ENCODE results near the gene TRPT1. TPM values are rescaled to one million over a fixed set of nuclear protein-coding genes. Genes with fewer than 3 reads are reported as not detected.
A peak's percentile ranks its signal among the peaks of the same experiment; 100 is the strongest.

Gene TRPT1
- total RNA-seq, 6 donors from 2014 or later, result 27.2 to 69.1 (median 35.2) TPM

DNA sequence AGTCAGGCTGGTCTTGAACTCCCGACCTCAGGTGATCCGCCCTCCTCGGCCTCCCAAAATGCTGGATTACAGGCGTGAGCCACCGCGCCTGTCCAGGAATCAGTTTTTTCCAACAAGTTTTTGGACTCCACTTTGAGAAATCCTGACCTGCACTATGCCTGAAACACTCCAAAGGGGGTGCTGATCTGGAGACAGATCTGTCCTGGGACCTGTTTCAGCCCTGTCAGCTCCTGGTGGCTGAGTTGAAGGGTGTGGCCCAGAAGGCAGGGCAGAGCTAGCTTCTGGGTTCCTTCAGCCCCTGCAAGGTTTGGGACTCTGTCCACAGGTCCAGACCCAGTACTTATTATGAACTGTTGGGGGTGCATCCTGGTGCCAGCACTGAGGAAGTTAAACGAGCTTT is 5.6 kb upstream of the TRPT1 start:
- ATAC-seq (ENCODE audit: low FRiP score in 2 of 2), result no peak
- TF ChIP-seq POLR2A (IDR thresholded peaks at IDR 0.05) (no peak), POLR2AphosphoS5 (IDR thresholded peaks at IDR 0.05) (no peak), EP300 (IDR thresholded peaks at IDR 0.05) (no peak)
- TF ChIP-seq, protein P1, sequence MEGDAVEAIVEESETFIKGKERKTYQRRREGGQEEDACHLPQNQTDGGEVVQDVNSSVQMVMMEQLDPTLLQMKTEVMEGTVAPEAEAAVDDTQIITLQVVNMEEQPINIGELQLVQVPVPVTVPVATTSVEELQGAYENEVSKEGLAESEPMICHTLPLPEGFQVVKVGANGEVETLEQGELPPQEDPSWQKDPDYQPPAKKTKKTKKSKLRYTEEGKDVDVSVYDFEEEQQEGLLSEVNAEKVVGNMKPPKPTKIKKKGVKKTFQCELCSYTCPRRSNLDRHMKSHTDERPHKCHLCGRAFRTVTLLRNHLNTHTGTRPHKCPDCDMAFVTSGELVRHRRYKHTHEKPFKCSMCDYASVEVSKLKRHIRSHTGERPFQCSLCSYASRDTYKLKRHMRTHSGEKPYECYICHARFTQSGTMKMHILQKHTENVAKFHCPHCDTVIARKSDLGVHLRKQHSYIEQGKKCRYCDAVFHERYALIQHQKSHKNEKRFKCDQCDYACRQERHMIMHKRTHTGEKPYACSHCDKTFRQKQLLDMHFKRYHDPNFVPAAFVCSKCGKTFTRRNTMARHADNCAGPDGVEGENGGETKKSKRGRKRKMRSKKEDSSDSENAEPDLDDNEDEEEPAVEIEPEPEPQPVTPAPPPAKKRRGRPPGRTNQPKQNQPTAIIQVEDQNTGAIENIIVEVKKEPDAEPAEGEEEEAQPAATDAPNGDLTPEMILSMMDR (IDR thresholded peaks at IDR 0.05), result no peak
- Histone ChIP-seq H3K27ac (peak overlapping the region in 2 of 4 donors; percentile 5 to 19), H3K4me3 (no peak overlapping the region), H3K4me1 (peaks cover 55 to 77% (median 62%) of the 10 kb centered on the region in 4 donors), H3K9me3 (no peaks in the 10 kb centered on the region), H3K36me3 (no peaks in the 10 kb centered on the region), H3K27me3 (no peaks in the 10 kb centered on the region)
- DNase-seq, result no peak
- WGBS, 2 donors, result 84 to 88% methylated on average over 7 of the region's 7 CpGs

- H3K36me3 ChIP-seq, result no peaks in the 10 kb centered on the region
- 5% methylated on average over 5 to 8 of the region's 8 CpGs for WGBS, 2 donors
- no peaks in the 10 kb centered on the region for H3K9me3 ChIP-seq
- peak overlapping the region; percentile 87 to 96 (median 90) for H3K27ac ChIP-seq
- peak overlapping the region; percentile 31 to 93 (median 72) for H3K4me3 ChIP-seq
- no peak for DNase-seq
- TF ChIP-seq POLR2A (IDR thresholded peaks at IDR 0.05) (no peak), POLR2AphosphoS5 (IDR thresholded peaks at IDR 0.05) (no peak), EP300 (IDR thresholded peaks at IDR 0.05) (no peak)
- TF ChIP-seq, protein P1 (IDR thresholded peaks at IDR 0.05), result no peak
- no peak for ATAC-seq (ENCODE audit: low FRiP score in 2 of 2)
- H3K27me3 ChIP-seq, result no peaks in the 10 kb centered on the region
- H3K4me1 ChIP-seq, result peaks cover 55 to 75% (median 63%) of the 10 kb centered on the region in 4 donors
Observed at GRCh38 chr11:64230985-64231365, 5.0 kb upstream of the TRPT1 start.

DNA sequence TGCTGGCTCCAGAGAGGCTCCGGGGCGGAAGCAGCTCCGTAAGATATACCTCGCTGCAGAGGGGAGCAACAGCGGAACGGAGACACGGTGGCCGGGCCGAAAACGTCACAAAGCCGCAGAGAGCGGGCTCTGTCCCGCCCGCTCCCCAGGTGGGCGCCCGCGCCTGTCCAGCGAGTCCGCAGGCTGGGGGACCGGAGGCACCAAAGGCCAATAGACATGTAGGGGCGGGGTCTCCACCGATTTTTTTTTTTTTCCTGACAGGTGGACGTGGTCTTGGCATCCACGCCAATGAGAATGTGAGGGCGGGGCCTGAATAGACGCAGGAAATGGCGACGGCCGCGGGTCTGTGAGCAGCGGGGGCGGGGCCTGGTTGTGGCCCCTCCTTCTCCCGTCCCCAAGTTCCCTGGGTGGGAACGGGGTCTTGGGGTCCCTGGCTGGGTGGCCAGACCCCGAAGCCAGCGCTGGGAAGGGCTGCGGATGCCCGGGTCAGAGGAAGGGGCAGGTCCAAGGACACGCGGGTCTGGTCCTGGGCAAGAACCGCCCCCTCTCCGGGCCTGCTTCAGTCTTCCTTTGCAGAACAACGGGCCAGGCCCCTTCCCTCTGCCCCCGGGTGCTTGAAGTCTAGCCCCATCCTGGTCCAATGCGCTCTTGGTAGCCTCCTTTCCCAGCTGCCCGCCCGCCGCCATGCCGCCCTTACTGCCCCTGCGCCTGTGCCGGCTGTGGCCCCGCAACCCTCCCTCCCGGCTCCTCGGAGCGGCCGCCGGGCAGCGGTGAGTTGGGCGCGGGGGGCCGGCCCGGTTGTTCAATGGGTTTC is 4.4 kb upstream of the TRPT1 start, which contains the start of gene DNAJC4:
Gene DNAJC4, plus strand, starts transcription at position 378 of the 814 bp plus-strand sequence. Its CDS starts 307 bp downstream, at position 685.
- TF ChIP-seq POLR2A (IDR thresholded peaks at IDR 0.05) (peak in 2 of 4 donors; percentile 49 to 63), POLR2AphosphoS5 (IDR thresholded peaks at IDR 0.05) (peak; percentile 41 to 61), EP300 (IDR thresholded peaks at IDR 0.05) (no peak)
- TF ChIP-seq, protein P1 (IDR thresholded peaks at IDR 0.05), result peak in 1 of 6 experiments; percentile 4
- H3K4me1 ChIP-seq, result peaks cover 52 to 73% (median 60%) of the 10 kb centered on the region in 4 donors
- H3K27me3 ChIP-seq, result no peaks in the 10 kb centered on the region
- WGBS, 2 donors, result 1% methylated on average over 27 to 62 of the region's 62 CpGs
- ATAC-seq (ENCODE audit: low FRiP score in 2 of 2) (peak; percentile 78 to 80), DNase-seq (peak; percentile 94 to 98)
- no peaks in the 10 kb centered on the region for H3K9me3 ChIP-seq
- no peaks in the 10 kb centered on the region for H3K36me3 ChIP-seq
- H3K27ac ChIP-seq, result peak within 1 kb of the TSS; percentile 87 to 96 (median 90)
- H3K4me3 ChIP-seq, result peak within 1 kb of the TSS; percentile 31 to 93 (median 72)

DNA sequence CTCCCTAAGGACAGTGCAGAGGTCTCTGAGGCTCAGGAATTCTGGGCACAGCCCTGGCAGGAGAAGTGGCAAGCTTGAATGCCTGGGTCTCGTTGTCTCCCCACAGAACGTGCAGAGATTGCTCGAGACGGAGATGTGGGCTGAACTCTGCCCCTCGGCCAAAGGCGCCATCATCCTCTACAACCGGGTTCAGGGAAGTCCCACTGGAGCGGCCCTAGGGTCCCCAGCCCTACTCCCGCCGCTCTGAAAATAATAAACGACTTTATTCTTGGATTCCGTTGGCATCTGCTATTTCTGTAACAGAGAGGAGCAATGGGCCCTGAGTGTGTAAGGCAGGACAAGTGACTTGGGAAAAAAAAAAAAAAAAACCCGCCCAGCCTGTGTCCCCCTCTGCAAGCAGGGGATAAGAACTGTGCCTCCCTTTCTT is 3.8 kb upstream of the TRPT1 start:
- H3K9me3 ChIP-seq, result no peaks in the 10 kb centered on the region
- peak overlapping the region; percentile 87 to 96 (median 90) for H3K27ac ChIP-seq
- DNase-seq (no peak), ATAC-seq (ENCODE audit: low FRiP score in 2 of 2) (no peak)
- 27 to 48% methylated on average over 7 to 13 of the region's 13 CpGs for WGBS, 2 donors
- no peaks in the 10 kb centered on the region for H3K27me3 ChIP-seq
- TF ChIP-seq EP300 (IDR thresholded peaks at IDR 0.05) (no peak), POLR2AphosphoS5 (IDR thresholded peaks at IDR 0.05) (no peak), POLR2A (IDR thresholded peaks at IDR 0.05) (no peak)
- H3K36me3 ChIP-seq, result no peaks in the 10 kb centered on the region
- peak overlapping the region; percentile 4 to 93 (median 72) for H3K4me3 ChIP-seq
- H3K4me1 ChIP-seq, result peaks cover 53 to 73% (median 60%) of the 10 kb centered on the region in 4 donors

GRCh38 chr11:64229090-64229743 is 3.2 kb upstream of the TRPT1 start:
- peaks cover 0 to under 1% (median 0%) of the 10 kb centered on the region in 4 donors for H3K36me3 ChIP-seq
- peaks cover 55 to 78% (median 61%) of the 10 kb centered on the region in 4 donors for H3K4me1 ChIP-seq
- DNase-seq (peak in 1 of 2 donors; percentile 36), ATAC-seq (ENCODE audit: low FRiP score in 2 of 2) (no peak)
- H3K4me3 ChIP-seq, result no peak overlapping the region
- TF ChIP-seq POLR2A (IDR thresholded peaks at IDR 0.05) (no peak), POLR2AphosphoS5 (IDR thresholded peaks at IDR 0.05) (no peak), EP300 (IDR thresholded peaks at IDR 0.05) (no peak)
- TF ChIP-seq, protein P1 (IDR thresholded peaks at IDR 0.05), result no peak
- WGBS, 2 donors, result 88 to 97% methylated on average over 10 to 11 of the region's 12 CpGs
- H3K27me3 ChIP-seq, result no peaks in the 10 kb centered on the region
- peak overlapping the region; percentile 87 to 96 (median 90) for H3K27ac ChIP-seq
- no peaks in the 10 kb centered on the region for H3K9me3 ChIP-seq
